K562 (cell line): Measurements from ENCODE around the gene ERP29. TPM values are rescaled to one million over a fixed set of nuclear protein-coding genes. Genes with fewer than 3 reads are reported as not detected.
A peak's percentile ranks its signal among the peaks of the same experiment; 100 is the strongest.

Experiments
- ATF3 ChIP-seq, 2 experiments: fragments of 450-650 bp in 1 of 2; sonication (generic) in 1 of 2; formaldehyde crosslinking in 1 of 2; IDR thresholded peaks in 1 of 2; conservative IDR thresholded peaks in 1 of 2; 2 replicates each; pipeline versions ENCODE4 v1.6.1 to v1.8.1; 2016 to 2023; ENCODE audit warnings: mild to moderate bottlenecking in 2 of 2, moderate library complexity in 2 of 2, inconsistent platforms in 1 of 2, missing genetic modification reagents in 1 of 2
- CEBPZ ChIP-seq: fragments of 150-350 bp; IDR thresholded peaks from 2 replicates; pipeline ENCODE4 v1.6.1; 2014; ENCODE audit warnings: low read depth, mild to moderate bottlenecking, low read length, borderline replicate concordance
- CREM ChIP-seq: IDR thresholded peaks from 2 replicates; pipeline ENCODE4 v1.6.1; 2014; ENCODE audit warnings: antibody characterized with exemption, low read depth
- ELF4 ChIP-seq: fragments of 450-650 bp; formaldehyde crosslinking; IDR thresholded peaks from 2 replicates; pipeline ENCODE4 v1.4.0; 2022; ENCODE audit warnings: missing genetic modification characterization
- ETV1 ChIP-seq: fragments of 450-650 bp; conservative IDR thresholded peaks from 2 replicates; pipeline ENCODE4 v1.6.1; 2016; ENCODE audit warnings: missing genetic modification characterization, control low read depth, low read depth, missing compliant biosample characterization
- ETV5 ChIP-seq: sonication (generic); formaldehyde crosslinking; IDR thresholded peaks from 2 replicates; pipeline ENCODE4 v1.4.0; 2020; ENCODE audit warnings: low read depth, mild to moderate bottlenecking, missing genetic modification reagents
- FOXP1 ChIP-seq: sonication (generic); formaldehyde crosslinking; IDR thresholded peaks from 2 replicates; pipeline ENCODE4 v1.8.0; 2022; ENCODE audit warnings: mild to moderate bottlenecking, missing genetic modification reagents
- MECOM ChIP-seq: fragments of 250-450 bp; sonication (Bioruptor Pico); IDR thresholded peaks from 2 replicates; pipeline ENCODE4 v1.8.0; 2022; ENCODE audit warnings: inconsistent platforms
- MEF2D ChIP-seq: conservative IDR thresholded peaks from 2 replicates; pipeline ENCODE4 v1.6.1; 2016; ENCODE audit warnings: low read depth, missing genetic modification characterization, missing compliant biosample characterization
- NRF1 ChIP-seq, 2 experiments: fragments of 450-650 bp; IDR thresholded peaks in 1 of 2; conservative IDR thresholded peaks in 1 of 2; 2 replicates each; pipeline ENCODE4 v1.6.1; 2014; ENCODE audit warnings: mild to moderate bottlenecking in 2 of 2
- OTX1 ChIP-seq: fragments of 450-650 bp; formaldehyde crosslinking; IDR thresholded peaks from 2 replicates; pipeline ENCODE4 v1.4.0; 2022; ENCODE audit warnings: mild to moderate bottlenecking
- RBM25 ChIP-seq: fragments of 200-400 bp; formaldehyde crosslinking; IDR thresholded peaks from 2 replicates; pipeline ENCODE4 v1.6.1; 2018; ENCODE audit warnings: low read length, low read depth, moderate library complexity; ENCODE audit not compliant: severe bottlenecking
- SMARCB1 ChIP-seq: IDR thresholded peaks from 2 replicates; pipeline ENCODE4 v1.6.1; 2011; ENCODE audit warnings: improper control_type of control experiment, low read depth; ENCODE audit not compliant: insufficient read length
- TAF9B ChIP-seq: fragments of 450-650 bp; IDR thresholded peaks from 2 replicates; pipeline ENCODE4 v1.6.1; 2018; ENCODE audit warnings: mild to moderate bottlenecking; ENCODE audit not compliant: partially characterized antibody
- ZBTB43 ChIP-seq: sonication (generic); formaldehyde crosslinking; IDR thresholded peaks from 2 replicates; pipeline ENCODE4 v1.8.0; 2023; ENCODE audit warnings: mild to moderate bottlenecking, missing genetic modification reagents
- ZBTB9 ChIP-seq: fragments of 450-650 bp; formaldehyde crosslinking; IDR thresholded peaks from 2 replicates; pipeline ENCODE4 v1.4.0; 2020; ENCODE audit warnings: mild to moderate bottlenecking, moderate library complexity
- ZNF354B ChIP-seq: fragments of 250-450 bp; sonication (Bioruptor Pico); IDR thresholded peaks from 2 replicates; pipeline ENCODE4 v1.4.0; 2020
- ZNF695 ChIP-seq: fragments of 450-650 bp; formaldehyde crosslinking; IDR thresholded peaks from 2 replicates; pipeline ENCODE4 v1.4.0; 2020; ENCODE audit warnings: mild to moderate bottlenecking, moderate library complexity
- polyA plus RNA-seq, 8 experiments: library from polyadenylated mRNA; depleted of rRNA in 4 of 8; stranded (reverse) in 5 of 8; unstranded in 3 of 8; fragments of >200 nt; fragmentation: Nextera tagmentation in 2 of 8; fragmentation: Illumina TruSeq in 1 of 8; extraction: Ambion mirVana in 2 of 8; extraction: Trizol in 1 of 8; gene quantifications; 2 replicates each; pipeline versions ENCODE4 v1.2.1 to v1.2.3, GENCODE V29; 2011 to 2014; ENCODE audit warnings: inconsistent platforms in 1 of 8, missing spikeins in 1 of 8
- total RNA-seq, 7 experiments: library from RNA; depleted of rRNA in 6 of 7; stranded (reverse); fragments of >200 nt in 6 of 7; fragmentation: Illumina TruSeq in 2 of 7; extraction: Trizol in 2 of 7; gene quantifications; 2 replicates each; pipeline versions ENCODE4 v1.2.1 to v1.2.3, GENCODE V29; 2011 to 2021; ENCODE audit warnings: low replicate concordance in 1 of 7

The ERP29 gene
- total and polyA plus RNA-seq, 9 of the 15 experiments (the other 6 are each of a cell fraction or from before 2014, with no cell fraction given): 42.4 to 146 (median 111) TPM

GRCh38 chr12:112012775-112013600 is at the start of gene ERP29, which contains the start of gene TMEM116 (continued):
- TF ChIP-seq CEBPZ (no peak), ETV5 (peak; percentile 84; the same call in 1 of the 2 replicates), ELF4 (peak; percentile 32; the same call in 1 of the 2 replicates), MEF2D (tag) (peak; percentile 71), NRF1 (conservative IDR thresholded peaks at IDR 0.05 in 1 of 2, IDR thresholded peaks at IDR 0.05 in 1 of 2) (peak; percentile 94 to 95), RBM25 (no peak), TAF9B (peak; percentile 91), ZBTB43 (peak; percentile 47; the same call in 1 of the 2 replicates), SMARCB1 (no peak), MECOM (CRISPR knock-in tag) (no peak), ETV1 (tag) (peak; percentile 78), ZNF695 (CRISPR knock-in tag) (peak; percentile 83; the same call in 1 of the 2 replicates), FOXP1 (CRISPR knock-in tag) (peak; percentile 56), ZNF354B (CRISPR knock-in tag) (no peak), OTX1 (CRISPR knock-in tag) (peak; percentile 26; the same call in 1 of the 2 replicates), ATF3 (IDR thresholded peaks at IDR 0.05) (peak; percentile 39; the same call in 1 of the 2 replicates), ATF3 (CRISPR knock-in tag; conservative IDR thresholded peaks at IDR 0.05) (no peak), ZBTB9 (CRISPR knock-in tag) (no peak), CREM (peak; percentile 77)
